HepG2 (cell line): ENCODE data around the gene TNIP1.

Experiments used
- ARID2 ChIP-seq: sonication (generic); formaldehyde crosslinking; IDR thresholded peaks from 2 replicates; pipeline ENCODE4 v1.8.1; 2022; ENCODE audit warnings: mild to moderate bottlenecking, missing genetic modification reagents, borderline replicate concordance
- CTCF ChIP-seq: sonication (generic); formaldehyde crosslinking; IDR thresholded peaks from 2 replicates; pipeline ENCODE4 v1.5.0; 2020; ENCODE audit warnings: mild to moderate bottlenecking, missing genetic modification reagents, moderate library complexity
- EZH2 ChIP-seq: conservative IDR thresholded peaks from 2 replicates; pipeline ENCODE4 v1.6.1; 2012; ENCODE audit warnings: mild to moderate bottlenecking, low read depth, low read length, moderate library complexity
- GABPA ChIP-seq, 2 experiments: IDR thresholded peaks; 2 replicates each; pipeline ENCODE4 v1.6.1; 2011 to 2016; ENCODE audit warnings: low read depth in 2 of 2, low read length in 1 of 2, missing biosample characterization in 1 of 2, missing genetic modification characterization in 1 of 2
- IRF9 ChIP-seq: sonication (generic); formaldehyde crosslinking; IDR thresholded peaks from 2 replicates; pipeline ENCODE4 v1.8.0; 2022; ENCODE audit warnings: missing genetic modification reagents, mild to moderate bottlenecking, borderline replicate concordance
- LCORL ChIP-seq, 2 experiments: fragments of 450-650 bp in 1 of 2; sonication (generic) in 1 of 2; formaldehyde crosslinking in 1 of 2; IDR thresholded peaks; 2 replicates each; pipeline versions ENCODE4 v1.5.0 to v1.6.1; 2017 to 2020; ENCODE audit warnings: antibody characterized with exemption in 1 of 2, missing genetic modification reagents in 1 of 2
- MLX ChIP-seq: IDR thresholded peaks from 2 replicates; pipeline ENCODE4 v1.6.1; 2016
- POLR2A ChIP-seq, 2 experiments: IDR thresholded peaks; 2 replicates each; pipeline ENCODE4 v1.6.1; 2011; ENCODE audit warnings: low read depth in 2 of 2, low read length in 2 of 2, mild to moderate bottlenecking in 1 of 2, moderate library complexity in 1 of 2; ENCODE audit not compliant: insufficient read depth in 1 of 2
- RBM22 ChIP-seq: fragments of 200-400 bp; formaldehyde crosslinking; optimal IDR thresholded peaks from 2 replicates; pipeline ENCODE3; 2017; ENCODE audit warnings: mild to moderate bottlenecking, low read length, moderate library complexity
- TCF12 ChIP-seq, 2 experiments: fragments of 450-650 bp in 1 of 2; sonication (generic) in 1 of 2; formaldehyde crosslinking in 1 of 2; IDR thresholded peaks; 2 replicates each; pipeline versions ENCODE4 v1.6.1 to v1.8.0; 2017 to 2022; ENCODE audit warnings: antibody characterized with exemption in 1 of 2, mild to moderate bottlenecking in 1 of 2, missing genetic modification reagents in 1 of 2, moderate library complexity in 1 of 2
- TOE1 ChIP-seq: sonication (generic); formaldehyde crosslinking; IDR thresholded peaks from 2 replicates; pipeline ENCODE4 v1.4.0; 2020; ENCODE audit warnings: mild to moderate bottlenecking, missing genetic modification reagents
- ZBTB43 ChIP-seq: sonication (generic); formaldehyde crosslinking; conservative IDR thresholded peaks from 2 replicates; pipeline ENCODE4 v1.4.0; 2020; ENCODE audit warnings: missing genetic modification reagents
- ZNF280D ChIP-seq: sonication (generic); formaldehyde crosslinking; IDR thresholded peaks from 2 replicates; pipeline ENCODE4 v1.5.1; 2020; ENCODE audit warnings: mild to moderate bottlenecking, missing genetic modification reagents
- ZNF460 ChIP-seq: sonication (generic); formaldehyde crosslinking; IDR thresholded peaks from 2 replicates; pipeline ENCODE4 v1.5.1; 2020; ENCODE audit warnings: missing genetic modification reagents, mild to moderate bottlenecking, borderline replicate concordance

GRCh38 chr5:151026679-151027078, 54.2 kb downstream of the TNIP1 start:
- TF ChIP-seq ARID2 (CRISPR knock-in tag) (no peak), MLX (CRISPR knock-in tag) (no peak), LCORL (IDR thresholded peaks at IDR 0.05) (no peak), LCORL (CRISPR knock-in tag; IDR thresholded peaks at IDR 0.05) (no peak), EZH2 (no peak), ZNF280D (no peak), RBM22 (no peak), IRF9 (CRISPR knock-in tag) (no peak), CTCF (CRISPR knock-in tag) (no peak), POLR2A (IDR thresholded peaks at IDR 0.05; ENCODE audit: insufficient read depth in 1 of 2, low read depth in 2 of 2, low read length in 2 of 2) (no peak), TCF12 (IDR thresholded peaks at IDR 0.05) (no peak), TCF12 (CRISPR knock-in tag; IDR thresholded peaks at IDR 0.05) (no peak), GABPA (IDR thresholded peaks at IDR 0.05; ENCODE audit: low read depth, low read length) (no peak), GABPA (CRISPR knock-in tag; IDR thresholded peaks at IDR 0.05; ENCODE audit: low read depth) (no peak), ZNF460 (no peak), ZBTB43 (no peak), TOE1 (CRISPR knock-in tag) (no peak)
